K562 (cell line): ENCODE results near the gene ACOT4. TPM values are rescaled to one million over a fixed set of nuclear protein-coding genes. Genes with fewer than 3 reads are reported as not detected.

Experiments used
- CAMTA2 ChIP-seq: fragments of 250-450 bp; sonication (Bioruptor Pico); conservative IDR thresholded peaks from 2 replicates; pipeline ENCODE4 v1.5.1; 2022
- CREB1 ChIP-seq, 2 experiments: sonication (generic) in 1 of 2; formaldehyde crosslinking in 1 of 2; IDR thresholded peaks; 2 replicates each; pipeline versions ENCODE4 v1.6.1 to v1.8.0; 2012 to 2022; ENCODE audit warnings: inconsistent platforms in 1 of 2, mild to moderate bottlenecking in 1 of 2, missing genetic modification reagents in 1 of 2, moderate library complexity in 1 of 2
- CXXC5 ChIP-seq: fragments of 250-450 bp; sonication (Bioruptor Pico); IDR thresholded peaks from 2 replicates; pipeline ENCODE4 v1.8.0; 2022; ENCODE audit warnings: inconsistent platforms, mild to moderate bottlenecking, moderate library complexity
- ELF4 ChIP-seq: fragments of 450-650 bp; formaldehyde crosslinking; IDR thresholded peaks from 2 replicates; pipeline ENCODE4 v1.4.0; 2022; ENCODE audit warnings: missing genetic modification characterization
- HCFC1 ChIP-seq: IDR thresholded peaks from 2 replicates; pipeline ENCODE4 v1.6.1; 2012; ENCODE audit warnings: low read depth, low read length, improper control_type of control experiment
- KDM5B ChIP-seq: fragments of 200-600 bp; sonication (generic); IDR thresholded peaks from 2 replicates; pipeline ENCODE4 v1.6.1; 2012; ENCODE audit warnings: low read depth, mild to moderate bottlenecking, moderate library complexity, low read length, control low read depth, inconsistent platforms; ENCODE audit not compliant: insufficient replicate concordance
- MED1 ChIP-seq: sonication (generic); formaldehyde crosslinking; IDR thresholded peaks from 2 replicates; pipeline ENCODE4 v1.8.1; 2023; ENCODE audit warnings: missing genetic modification reagents, borderline replicate concordance
- MITF ChIP-seq: IDR thresholded peaks from 2 replicates; pipeline ENCODE4 v1.6.1; 2014; ENCODE audit warnings: antibody characterized with exemption
- NRF1 ChIP-seq, 2 experiments: fragments of 450-650 bp; IDR thresholded peaks in 1 of 2; conservative IDR thresholded peaks in 1 of 2; 2 replicates each; pipeline ENCODE4 v1.6.1; 2014; ENCODE audit warnings: mild to moderate bottlenecking in 2 of 2
- POLR2A ChIP-seq: fragments of 450-650 bp; conservative IDR thresholded peaks from 2 replicates; pipeline ENCODE4 v1.6.1; 2016
- PRDM10 ChIP-seq: fragments of 450-650 bp; IDR thresholded peaks from 2 replicates; pipeline ENCODE4 v1.6.1; 2018; ENCODE audit not compliant: partially characterized antibody
- SRF ChIP-seq, 2 experiments: fragments of 250-450, 450-650 bp in 1 of 2; sonication (Bioruptor Pico) in 1 of 2; sonication (generic) in 1 of 2; formaldehyde crosslinking; IDR thresholded peaks; 2 replicates each; pipeline versions ENCODE4 v1.5.0 to v1.5.1; 2020 to 2022; ENCODE audit warnings: mild to moderate bottlenecking in 1 of 2, missing genetic modification reagents in 1 of 2
- SRSF1 ChIP-seq: fragments of 200-400 bp; formaldehyde crosslinking; IDR thresholded peaks from 2 replicates; pipeline ENCODE4 v1.6.1; 2017; ENCODE audit warnings: mild to moderate bottlenecking, low read depth, low read length, moderate library complexity
- THRB ChIP-seq: fragments of 450-650 bp; formaldehyde crosslinking; conservative IDR thresholded peaks from 2 replicates; pipeline ENCODE4 v1.4.0; 2022; ENCODE audit warnings: mild to moderate bottlenecking, missing genetic modification characterization
- ZBTB1 ChIP-seq: sonication (generic); formaldehyde crosslinking; IDR thresholded peaks from 2 replicates; pipeline ENCODE4 v1.8.1; 2023; ENCODE audit warnings: missing genetic modification reagents, low read depth, mild to moderate bottlenecking, borderline replicate concordance
- ZBTB11 ChIP-seq, 3 experiments: fragments of 200-800 bp in 1 of 3; fragments of 250-450 bp in 1 of 3; fragments of 450-650 bp in 1 of 3; sonication (Bioruptor Pico) in 1 of 3; sonication (Bioruptor generic) in 1 of 3; formaldehyde crosslinking in 1 of 3; IDR thresholded peaks; 2 replicates each; pipeline versions ENCODE4 v1.6.1 to v1.8.0; 2016 to 2022; ENCODE audit warnings: mild to moderate bottlenecking in 2 of 3, missing genetic modification characterization in 2 of 3, missing compliant biosample characterization in 1 of 3, moderate library complexity in 1 of 3
- polyA plus RNA-seq, 8 experiments: library from polyadenylated mRNA; depleted of rRNA in 4 of 8; stranded (reverse) in 5 of 8; unstranded in 3 of 8; fragments of >200 nt; fragmentation: Nextera tagmentation in 2 of 8; fragmentation: Illumina TruSeq in 1 of 8; extraction: Ambion mirVana in 2 of 8; extraction: Trizol in 1 of 8; gene quantifications; 2 replicates each; pipeline versions ENCODE4 v1.2.1 to v1.2.3, GENCODE V29; 2011 to 2014; ENCODE audit warnings: inconsistent platforms in 1 of 8, missing spikeins in 1 of 8
- total RNA-seq, 7 experiments: library from RNA; depleted of rRNA in 6 of 7; stranded (reverse); fragments of >200 nt in 6 of 7; fragmentation: Illumina TruSeq in 2 of 7; extraction: Trizol in 2 of 7; gene quantifications; 2 replicates each; pipeline versions ENCODE4 v1.2.1 to v1.2.3, GENCODE V29; 2011 to 2021; ENCODE audit warnings: low replicate concordance in 1 of 7

ACOT4 gene
- total and polyA plus RNA-seq, 9 of the 15 experiments (the other 6 are each of a cell fraction or from before 2014, with no cell fraction given): not detected

- no peak for TF ChIP-seq MITF
- TF ChIP-seq MED1 (CRISPR knock-in tag): no peak
- TF ChIP-seq ZBTB1 (CRISPR knock-in tag): no peak
- TF ChIP-seq ZBTB11 (CRISPR knock-in tag; IDR thresholded peaks at IDR 0.05): peak in 1 of 3 experiments; percentile 41; a peak in 1 of 6 replicates
- TF ChIP-seq CXXC5 (CRISPR knock-in tag): peak; percentile 44; the same call in 1 of the 2 replicates
- peak; percentile 94 to 95 for TF ChIP-seq NRF1 (conservative IDR thresholded peaks at IDR 0.05 in 1 of 2, IDR thresholded peaks at IDR 0.05 in 1 of 2)
- TF ChIP-seq CAMTA2 (CRISPR knock-in tag): no peak
- TF ChIP-seq POLR2A: peak; percentile 84
- TF ChIP-seq HCFC1: peak; percentile 9; the same call in 1 of the 2 replicates
- TF ChIP-seq SRF (CRISPR knock-in tag; IDR thresholded peaks at IDR 0.05): peak in 1 of 2 experiments; percentile 71; a peak in 1 of 4 replicates
- no peak for TF ChIP-seq THRB (CRISPR knock-in tag)
- no peak for TF ChIP-seq ELF4 (CRISPR knock-in tag)
- peak; percentile 27 for TF ChIP-seq PRDM10
- peak; percentile 68 for TF ChIP-seq KDM5B
- TF ChIP-seq CREB1 (IDR thresholded peaks at IDR 0.05): no peak
- no peak for TF ChIP-seq CREB1 (CRISPR knock-in tag; IDR thresholded peaks at IDR 0.05)
- no peak for TF ChIP-seq SRSF1
Observed at GRCh38 chr14:73644531-73645247, 53.0 kb downstream of the ACOT4 start, which contains the start of gene DNAL1 (continued).
